Natural killer cell (primary cell): ENCODE results near the gene SLC22A23. TPM values are rescaled to one million over a fixed set of nuclear protein-coding genes. Genes with fewer than 3 reads are reported as not detected.

ENCODE experiments used
- ATAC-seq, 3 donors: fragments of 150-1000 bp in 2 of 3; fragments of 200-7000 bp in 1 of 3; cut with Tn5 transposase; 1 replicate in 1 of 3; 2 replicates in 2 of 3; pipeline ENCODE4 v1.10.0; 2021; ENCODE audit warnings: mild to moderate bottlenecking in 2 of 3, moderate library complexity in 2 of 3
- DNase-seq, 2 donors: peaks; one replicate each; pipeline versions ENCODE4 v3.0.0 to v3.0.0-alpha.2; 2013 to 2021; ENCODE audit warnings: mixed read lengths in 1 of 2
- H3K27ac ChIP-seq: one replicate; pipeline ENCODE4 v1.5.1; 2013; ENCODE audit warnings: mild to moderate bottlenecking, low read length
- H3K27me3 ChIP-seq: one replicate; pipeline ENCODE4 v1.6.1; 2013; ENCODE audit warnings: low read length; ENCODE audit not compliant: control insufficient read depth, insufficient read depth
- H3K36me3 ChIP-seq: one replicate; pipeline ENCODE4 v1.6.1; 2013; ENCODE audit warnings: low read length; ENCODE audit not compliant: control insufficient read depth, insufficient read depth
- H3K4me1 ChIP-seq: one replicate; pipeline ENCODE4 v1.6.1; 2013; ENCODE audit warnings: low read length; ENCODE audit not compliant: control insufficient read depth, insufficient read depth
- H3K4me3 ChIP-seq: one replicate; pipeline ENCODE4 v1.5.1; 2013; ENCODE audit warnings: low read length
- H3K9me3 ChIP-seq: one replicate; pipeline ENCODE4 v1.6.1; 2013; ENCODE audit warnings: low read length; ENCODE audit not compliant: control insufficient read depth, insufficient read depth
- H3K27ac Mint-ChIP-seq, 2 donors: one replicate each; pipeline ENCODE4 v1.8.0; 2022; ENCODE audit warnings: mild to moderate bottlenecking in 2 of 2, mixed read lengths in 2 of 2, moderate library complexity in 1 of 2
- H3K27me3 Mint-ChIP-seq, 2 donors: one replicate each; pipeline ENCODE4 v1.8.0; 2022; ENCODE audit warnings: low read depth in 2 of 2, mixed read lengths in 2 of 2
- H3K36me3 Mint-ChIP-seq: one replicate; pipeline ENCODE4 v1.8.0; 2022; ENCODE audit warnings: mixed read lengths
- H3K4me1 Mint-ChIP-seq, 2 donors: one replicate each; pipeline ENCODE4 v1.8.0; 2022; ENCODE audit warnings: mixed read lengths in 2 of 2
- H3K4me3 Mint-ChIP-seq: one replicate; pipeline ENCODE4 v1.8.0; 2022; ENCODE audit warnings: mild to moderate bottlenecking, moderate library complexity, mixed read lengths
- H3K9me3 Mint-ChIP-seq, 2 donors: one replicate each; pipeline ENCODE4 v1.8.0; 2022; ENCODE audit warnings: mixed read lengths in 2 of 2
- WGBS: methylation state at CpG from one replicate; pipeline ENCODE4 v1.1.7; 2013; ENCODE audit warnings: missing lambda C conversion rate; ENCODE audit not compliant: insufficient coverage; 5-methylcytosine and 5-hydroxymethylcytosine counted together
- intact Hi-C: fragments of 100-400 bp; cut with micrococcal nuclease; formaldehyde crosslinking; loops from one replicate; pipeline ENCODE4 v1.14.2; 2022
- total RNA-seq, 4 donors: library from RNA; stranded (reverse); fragments of 120-200 nt in 1 of 4; gene quantifications; one replicate each; pipeline versions ENCODE4 v1.2.3 to v1.2.4, GENCODE V29; 2013 to 2022
- TF ChIP-seq, protein P1 (sequence below): fragments of 200-600 bp; IDR thresholded peaks from one replicate; pipeline ENCODE4 v1.8.0; 2022; ENCODE audit warnings: antibody characterized with exemption

Gene SLC22A23
- total RNA-seq, 3 donors from 2014 or later (not counting 1 experiment from before 2014, with no cell fraction given), result 0.24 to 0.79 (median 0.38) TPM

DNA sequence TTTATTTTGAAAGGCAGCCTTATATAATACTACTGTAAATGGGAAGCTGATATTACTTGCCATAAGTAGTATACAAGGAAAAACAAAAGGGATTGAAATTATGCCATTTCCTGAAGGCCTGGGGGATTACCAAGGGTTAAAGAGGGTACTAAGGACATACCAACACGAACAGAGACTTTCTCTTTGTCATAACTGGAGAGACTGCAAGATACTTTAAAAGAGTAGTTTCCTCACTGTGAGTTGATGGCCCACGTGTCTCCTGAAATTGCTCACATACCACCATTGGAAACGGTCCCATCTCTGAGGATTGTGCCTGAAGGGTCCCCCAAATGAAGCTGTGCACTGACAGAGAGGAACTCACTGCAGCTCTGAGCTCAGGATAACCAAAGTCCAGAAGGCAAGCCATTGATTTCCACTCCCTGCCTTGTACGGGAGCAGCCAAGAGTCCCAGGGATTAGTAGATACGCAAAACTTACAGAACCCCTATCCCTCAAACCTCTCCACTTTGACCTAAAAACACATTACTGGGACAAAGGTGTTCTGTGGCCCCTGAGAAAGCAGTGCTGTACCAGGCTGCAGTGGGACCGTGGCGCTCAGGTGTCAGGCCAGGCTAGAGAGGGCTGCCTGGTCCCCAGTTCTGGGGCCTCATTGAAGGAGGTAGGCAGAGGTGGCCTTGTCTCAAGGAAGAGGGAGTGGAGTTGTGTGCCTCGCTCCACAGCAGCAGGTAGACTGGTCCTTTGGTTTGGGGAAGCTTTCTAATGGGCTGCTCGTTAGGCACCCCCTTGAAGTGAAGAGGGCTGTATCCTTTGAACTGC lies 182.9 kb downstream of the SLC22A23 start:
- Histone ChIP-seq H3K9me3 (no peaks in the 10 kb centered on the region), H3K27me3 (no peaks in the 10 kb centered on the region), H3K36me3 (peaks cover 21% of the 10 kb centered on the region), H3K4me3 (no peak overlapping the region), H3K4me1 (no peaks in the 10 kb centered on the region), H3K27ac (no peak overlapping the region)
- DNase-seq (no peak), ATAC-seq (no peak)
- Mint-ChIP-seq H3K4me1 (peaks cover 16 to 17% of the 10 kb centered on the region in 2 donors), H3K27ac (no peak overlapping the region), H3K27me3 (no peaks in the 10 kb centered on the region), H3K4me3 (no peak overlapping the region), H3K9me3 (no peaks in the 10 kb centered on the region), H3K36me3 (no peaks in the 10 kb centered on the region)
- TF ChIP-seq, protein P1, sequence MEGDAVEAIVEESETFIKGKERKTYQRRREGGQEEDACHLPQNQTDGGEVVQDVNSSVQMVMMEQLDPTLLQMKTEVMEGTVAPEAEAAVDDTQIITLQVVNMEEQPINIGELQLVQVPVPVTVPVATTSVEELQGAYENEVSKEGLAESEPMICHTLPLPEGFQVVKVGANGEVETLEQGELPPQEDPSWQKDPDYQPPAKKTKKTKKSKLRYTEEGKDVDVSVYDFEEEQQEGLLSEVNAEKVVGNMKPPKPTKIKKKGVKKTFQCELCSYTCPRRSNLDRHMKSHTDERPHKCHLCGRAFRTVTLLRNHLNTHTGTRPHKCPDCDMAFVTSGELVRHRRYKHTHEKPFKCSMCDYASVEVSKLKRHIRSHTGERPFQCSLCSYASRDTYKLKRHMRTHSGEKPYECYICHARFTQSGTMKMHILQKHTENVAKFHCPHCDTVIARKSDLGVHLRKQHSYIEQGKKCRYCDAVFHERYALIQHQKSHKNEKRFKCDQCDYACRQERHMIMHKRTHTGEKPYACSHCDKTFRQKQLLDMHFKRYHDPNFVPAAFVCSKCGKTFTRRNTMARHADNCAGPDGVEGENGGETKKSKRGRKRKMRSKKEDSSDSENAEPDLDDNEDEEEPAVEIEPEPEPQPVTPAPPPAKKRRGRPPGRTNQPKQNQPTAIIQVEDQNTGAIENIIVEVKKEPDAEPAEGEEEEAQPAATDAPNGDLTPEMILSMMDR, result no peak
- intact Hi-C loops, result no loop called here
- 87% methylated on average over 9 of the region's 9 CpGs for WGBS

DNA sequence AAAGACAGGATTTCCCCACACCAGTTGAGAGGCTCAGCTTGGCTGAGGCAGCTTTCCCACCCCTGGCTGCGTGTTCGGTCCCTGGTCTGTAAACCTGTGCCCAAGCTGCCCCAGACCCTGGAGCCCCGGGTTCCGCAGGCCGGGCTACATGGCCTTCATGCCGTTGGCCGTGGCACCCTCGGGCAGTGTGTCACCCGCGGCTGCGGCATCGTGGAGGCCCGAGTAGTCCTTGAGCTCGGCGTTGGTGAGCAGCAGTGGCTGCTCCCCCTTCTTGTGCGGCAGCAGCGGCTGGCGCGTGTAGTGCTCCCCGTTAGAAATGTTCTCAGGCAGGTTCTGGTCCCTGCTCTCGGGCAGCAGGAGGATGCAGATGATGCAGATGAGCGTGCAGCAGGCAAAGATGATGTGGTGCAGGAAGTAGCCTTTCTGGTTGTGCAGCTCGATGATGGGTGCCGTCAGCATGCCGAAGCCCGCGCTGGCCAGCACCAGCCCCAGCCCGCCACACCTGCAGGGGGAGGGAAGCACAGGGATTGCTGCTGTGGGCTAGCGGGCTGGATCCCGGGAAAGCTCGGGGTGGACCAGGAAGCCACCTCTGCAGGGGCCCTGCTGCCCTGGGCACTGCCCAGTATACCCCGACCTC lies 183.8 kb downstream of the SLC22A23 start:
- ATAC-seq (no peak), DNase-seq (no peak)
- peaks cover 22 to 24% of the 10 kb centered on the region in 2 donors for H3K4me1 Mint-ChIP-seq
- intact Hi-C loops, result no loop called here
- no peak overlapping the region for H3K4me3 ChIP-seq
- 96% methylated on average over 32 of the region's 32 CpGs for WGBS
- H3K27me3 Mint-ChIP-seq, result no peaks in the 10 kb centered on the region
- H3K4me1 ChIP-seq, result no peaks in the 10 kb centered on the region
- H3K27me3 ChIP-seq, result no peaks in the 10 kb centered on the region
- H3K9me3 ChIP-seq, result no peaks in the 10 kb centered on the region
- H3K27ac ChIP-seq, result no peak overlapping the region
- H3K27ac Mint-ChIP-seq, result no peak overlapping the region
- H3K36me3 ChIP-seq, result peaks cover 21% of the 10 kb centered on the region
- no peak overlapping the region for H3K4me3 Mint-ChIP-seq
- TF ChIP-seq, protein P1, result no peak
- no peaks in the 10 kb centered on the region for H3K36me3 Mint-ChIP-seq
- no peaks in the 10 kb centered on the region for H3K9me3 Mint-ChIP-seq

DNA sequence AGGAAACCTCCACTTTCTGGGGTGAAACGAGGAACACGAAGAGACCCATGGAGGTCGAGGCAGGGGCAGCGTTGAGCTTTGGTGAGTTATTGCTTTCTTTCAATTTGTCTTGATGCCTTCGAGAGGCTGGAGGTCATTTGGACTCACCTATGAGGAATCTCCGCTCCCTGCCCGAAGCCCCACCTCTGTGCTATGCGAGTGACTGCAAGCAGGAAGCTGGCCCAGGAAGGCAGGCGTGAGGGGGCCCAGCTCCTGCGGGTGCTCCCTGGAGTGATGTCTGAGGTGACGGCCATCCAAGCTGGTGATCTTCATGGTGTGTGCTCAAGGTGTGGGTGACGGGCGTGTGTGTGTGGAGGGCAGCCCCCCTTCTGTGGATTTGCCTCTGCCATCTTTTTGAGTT lies 185.1 kb downstream of the SLC22A23 start:
- H3K4me3 Mint-ChIP-seq, result no peak overlapping the region
- H3K27me3 Mint-ChIP-seq, result no peaks in the 10 kb centered on the region
- intact Hi-C loops, result no loop called here
- no peaks in the 10 kb centered on the region for H3K9me3 Mint-ChIP-seq
- Histone ChIP-seq H3K9me3 (no peaks in the 10 kb centered on the region), H3K27me3 (no peaks in the 10 kb centered on the region), H3K36me3 (peaks cover 21% of the 10 kb centered on the region), H3K4me3 (no peak overlapping the region), H3K27ac (no peak overlapping the region), H3K4me1 (no peaks in the 10 kb centered on the region)
- H3K27ac Mint-ChIP-seq, result peak overlapping the region in 1 of 2 donors; percentile 18
- ATAC-seq, result no peak
- 92% methylated on average over 13 of the region's 13 CpGs for WGBS
- TF ChIP-seq, protein P1, result no peak
- peaks cover 24 to 25% of the 10 kb centered on the region in 2 donors for H3K4me1 Mint-ChIP-seq
- H3K36me3 Mint-ChIP-seq, result no peaks in the 10 kb centered on the region
- DNase-seq, result no peak
